ENCODE data around the gene SMG9. TPM values are rescaled to one million over a fixed set of nuclear protein-coding genes. Genes with fewer than 3 reads are reported as not detected.

Gene SMG9
- total RNA-seq, 2 donors from 2014 or later = 22.9 to 45.1 TPM

DNA sequence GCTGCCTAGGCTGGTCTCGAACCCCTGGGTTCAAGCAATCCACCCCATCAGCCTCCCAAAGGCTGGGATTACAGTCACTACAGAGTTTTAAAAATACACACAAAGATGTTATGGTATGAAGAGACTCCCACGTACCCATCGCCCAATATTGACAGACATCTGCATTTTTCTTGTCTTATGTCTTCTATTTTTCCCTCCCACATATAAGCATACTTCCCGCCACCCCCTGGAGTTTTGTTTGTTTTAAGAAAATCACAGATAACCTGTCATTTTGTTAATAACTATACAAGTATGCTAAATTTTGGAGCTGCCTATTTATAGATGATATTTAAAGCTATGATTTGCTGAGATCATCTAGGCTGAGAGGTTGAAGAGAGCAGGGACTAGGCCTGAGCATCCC is 6.2 kb upstream of the SMG9 start:
- no peak for DNase-seq (ENCODE audit: low spot score)
- no peak for TF ChIP-seq POLR2A (IDR thresholded peaks at IDR 0.05)
- TF ChIP-seq CTCF (IDR thresholded peaks at IDR 0.05) = no peak
- no peak for TF ChIP-seq POLR2AphosphoS5 (IDR thresholded peaks at IDR 0.05)
- Histone ChIP-seq H3K36me3 (no peaks in the 10 kb centered on the region), H3K4me3 (no peak overlapping the region), H3K27ac (no peak overlapping the region), H3K4me1 (replicated peaks) (no peaks in the 10 kb centered on the region), H3K9me3 (no peaks in the 10 kb centered on the region), H3K27me3 (replicated peaks; ENCODE audit: insufficient read depth) (no peaks in the 10 kb centered on the region)
- intact Hi-C loops (cut with DNase I) = no loop called here
- WGBS = 92% methylated on average over 4 of the region's 4 CpGs

DNA sequence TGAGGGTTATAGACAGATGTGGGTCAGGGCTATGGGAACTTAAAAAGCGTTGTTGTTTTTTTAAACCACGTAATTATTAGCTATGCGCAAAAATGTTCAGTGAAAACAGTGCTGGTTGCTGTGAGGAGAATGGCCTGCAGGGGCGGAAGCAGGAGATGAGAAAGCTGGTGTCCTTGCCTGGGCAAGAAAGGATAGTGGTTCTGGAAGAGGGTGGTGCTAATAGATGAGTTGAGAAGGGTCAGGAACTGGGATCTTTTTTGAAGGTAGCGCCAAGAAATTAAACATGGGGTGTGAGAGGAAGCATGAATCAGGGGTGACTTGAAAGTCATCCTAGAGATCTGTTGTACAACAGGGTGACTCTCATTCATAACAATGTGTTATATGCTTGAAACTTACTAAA is 4.8 kb upstream of the SMG9 start:
- intact Hi-C loops (cut with DNase I) = loop anchor here (10.0 kb wide), 1 partner anchor 225 kb away; the partner anchor contains the start of gene ZNF575
- no peak for DNase-seq (ENCODE audit: low spot score)
- H3K4me1 ChIP-seq (replicated peaks) = no peaks in the 10 kb centered on the region
- TF ChIP-seq CTCF (IDR thresholded peaks at IDR 0.05) = peak in 2 of 4 experiments; percentile 31 to 48
- TF ChIP-seq POLR2A (IDR thresholded peaks at IDR 0.05) = no peak
- peak; percentile 52 for TF ChIP-seq POLR2AphosphoS5 (IDR thresholded peaks at IDR 0.05)
- no peaks in the 10 kb centered on the region for H3K36me3 ChIP-seq
- H3K4me3 ChIP-seq = no peak overlapping the region
- H3K9me3 ChIP-seq = no peaks in the 10 kb centered on the region
- H3K27me3 ChIP-seq (replicated peaks; ENCODE audit: insufficient read depth) = no peaks in the 10 kb centered on the region
- WGBS = 28% methylated on average over 5 of the region's 5 CpGs
- H3K27ac ChIP-seq = peak overlapping the region; percentile 50 to 69

GRCh38 chr19:43755256-43755801 is 567 bp upstream of the SMG9 start:
- H3K27me3 ChIP-seq (replicated peaks; ENCODE audit: insufficient read depth) = no peaks in the 10 kb centered on the region
- intact Hi-C loops (cut with DNase I) = loop anchor here (10.0 kb wide), 1 partner anchor 221 kb away; the partner anchor contains the start of gene ZNF575
- under 1% methylated on average over 28 of the region's 28 CpGs for WGBS
- no peak for TF ChIP-seq POLR2A (IDR thresholded peaks at IDR 0.05)
- TF ChIP-seq POLR2AphosphoS5 (IDR thresholded peaks at IDR 0.05) = peak; percentile 69
- no peak for TF ChIP-seq CTCF (IDR thresholded peaks at IDR 0.05)
- no peaks in the 10 kb centered on the region for H3K4me1 ChIP-seq (replicated peaks)
- peak overlapping the region; percentile 61 to 86 for H3K4me3 ChIP-seq
- no peaks in the 10 kb centered on the region for H3K36me3 ChIP-seq
- peak overlapping the region; percentile 95 to 99 for H3K27ac ChIP-seq
- no peaks in the 10 kb centered on the region for H3K9me3 ChIP-seq
- DNase-seq (ENCODE audit: low spot score) = peak; percentile 75

GRCh38 chr19:43754253-43754502 is 584 bp downstream of the SMG9 start:
- TF ChIP-seq POLR2AphosphoS5 (IDR thresholded peaks at IDR 0.05) (no peak), POLR2A (IDR thresholded peaks at IDR 0.05) (no peak), CTCF (IDR thresholded peaks at IDR 0.05) (no peak)
- intact Hi-C loops (cut with DNase I) = loop anchor here (10.0 kb wide), 1 partner anchor 219 kb away; the partner anchor contains the start of gene ZNF575
- no peaks in the 10 kb centered on the region for H3K9me3 ChIP-seq
- no peaks in the 10 kb centered on the region for H3K27me3 ChIP-seq (replicated peaks; ENCODE audit: insufficient read depth)
- H3K4me3 ChIP-seq = peak overlapping the region; percentile 61 to 86
- WGBS = under 1% methylated on average over 11 of the region's 11 CpGs
- peak overlapping the region; percentile 95 to 99 for H3K27ac ChIP-seq
- no peaks in the 10 kb centered on the region for H3K36me3 ChIP-seq
- H3K4me1 ChIP-seq (replicated peaks) = no peaks in the 10 kb centered on the region
- no peak for DNase-seq (ENCODE audit: low spot score)

- Histone ChIP-seq H3K36me3 (peaks cover 4 to 5% of the 10 kb centered on the region in 2 donors), H3K27ac (no peak overlapping the region), H3K4me3 (no peak overlapping the region), H3K4me1 (replicated peaks) (no peaks in the 10 kb centered on the region), H3K9me3 (no peaks in the 10 kb centered on the region), H3K27me3 (replicated peaks; ENCODE audit: insufficient read depth) (no peaks in the 10 kb centered on the region)
- 97% methylated on average over 6 of the region's 6 CpGs for WGBS
- no peak for DNase-seq (ENCODE audit: low spot score)
- intact Hi-C loops (cut with DNase I) = loop anchor here (10.0 kb wide), 1 partner anchor 218 kb away; the partner anchor contains the start of gene ZNF575
- TF ChIP-seq POLR2A (IDR thresholded peaks at IDR 0.05) (no peak), CTCF (IDR thresholded peaks at IDR 0.05) (no peak), POLR2AphosphoS5 (IDR thresholded peaks at IDR 0.05) (no peak)
Measured at GRCh38 chr19:43752287-43752875, 2.4 kb downstream of the SMG9 start.
